Fibroblast of lung (primary cell): ENCODE measurements around the gene RINL.

Experiments
- CTCF ChIP-seq, 2 donors: IDR thresholded peaks in 1 of 2; conservative IDR thresholded peaks in 1 of 2; 1 replicate in 1 of 2; 2 replicates in 1 of 2; pipeline ENCODE4 v1.5.1; 2011 to 2012; ENCODE audit warnings: low read length in 2 of 2, control low read depth in 1 of 2, inconsistent platforms in 1 of 2, low read depth in 1 of 2, mild to moderate bottlenecking in 1 of 2
- EZH2 ChIP-seq: IDR thresholded peaks from 2 replicates; pipeline ENCODE4 v1.5.1; 2012; ENCODE audit warnings: low read length, control low read depth, mild to moderate bottlenecking; ENCODE audit errors: missing control alignments

- TF ChIP-seq CTCF (conservative IDR thresholded peaks at IDR 0.05 in 1 of 2, IDR thresholded peaks at IDR 0.05 in 1 of 2; ENCODE audit: low read depth in 1 of 2, low read length in 2 of 2) (no peak), EZH2 (no peak)
These were observed 36.2 kb downstream of the RINL start for GRCh38 chr19:38841787-38842438.
